ENCODE measurements around the gene APCS. TPM values are rescaled to one million over a fixed set of nuclear protein-coding genes. Genes with fewer than 3 reads are reported as not detected.

The APCS gene
- total and polyA plus RNA-seq, 2 of the 13 experiments (the other 11 are each of a cell fraction or from before 2014, with no cell fraction given), result not detected

- TF ChIP-seq PHF8 (CRISPR knock-in tag; IDR thresholded peaks at IDR 0.05) (no peak), GPN1 (CRISPR knock-in tag; IDR thresholded peaks at IDR 0.05; ENCODE audit: borderline replicate concordance) (no peak), RELA (CRISPR knock-in tag; IDR thresholded peaks at IDR 0.05) (no peak), ZNF646 (CRISPR knock-in tag; IDR thresholded peaks at IDR 0.05) (no peak)
These were observed at the start of gene APCS (continued) for GRCh38 chr1:159587461-159587951.

GRCh38 chr1:159548126-159548525 lies 39.5 kb upstream of the APCS start:
- H3K79me2 ChIP-seq (ENCODE audit: insufficient read depth, low read length), result no peaks in the 10 kb centered on the region
- no peak for DNase-seq (ENCODE audit: low spot score)
- H3K9me3 ChIP-seq (ENCODE audit: low read length), result peaks cover 28% of the 10 kb centered on the region; the same call in 1 of the 2 replicates
- BruUV-seq (replicated peaks), result no TSS peak
- H4K20me1 ChIP-seq (ENCODE audit: insufficient read depth, low read length), result no peaks in the 10 kb centered on the region
- in situ Hi-C loops (cut with HindIII; ENCODE audit: extremely low pct_ligation_motif_present, low pct_unique_long_range_greater_than_20kb), result no loop called here
- no peak overlapping the region for H3K4me2 ChIP-seq (ENCODE audit: low read depth, low read length)
- no peak overlapping the region for H2AFZ ChIP-seq (ENCODE audit: low read length)
- no peak overlapping the region for H3K9ac ChIP-seq (ENCODE audit: insufficient read depth, low read depth, low read length)
- CTCF ChIA-PET (ENCODE audit: low intra/inter-chr PET ratio, low total read pairs), result no interaction called here
- ATAC-seq, result no peak
- WGBS (ENCODE audit: low lambda C conversion rate), result 0% methylated on average over 2 of the region's 2 CpGs
- H3K36me3 ChIP-seq (replicated peaks in 1 of 2; ENCODE audit: control insufficient read depth in 1 of 2, insufficient read depth in 2 of 2, low read length in 2 of 2), result no peaks in the 10 kb centered on the region
- no peaks in the 10 kb centered on the region for H3K27me3 ChIP-seq (ENCODE audit: control insufficient read depth in 1 of 2, insufficient read depth in 2 of 2, low read length in 2 of 2)
- POLR2A ChIA-PET, result no interaction called here
- H3K4me1 ChIP-seq (ENCODE audit: insufficient read depth, low read length), result no peaks in the 10 kb centered on the region
- H3K4me3 ChIP-seq (replicated peaks in 1 of 3; ENCODE audit: insufficient read depth in 1 of 3, low read depth in 2 of 3, low read length in 3 of 3), result no peak overlapping the region
- intact Hi-C loops (cut with micrococcal nuclease; ENCODE audit: unreplicated experiment), result no loop called here
- no peak for FAIRE-seq
- H3K27ac ChIP-seq (ENCODE audit: extremely low read length, insufficient read depth, low read length), result no peak overlapping the region
- TF ChIP-seq ZBTB39 (CRISPR knock-in tag; IDR thresholded peaks at IDR 0.05) (no peak), ONECUT2 (CRISPR knock-in tag; IDR thresholded peaks at IDR 0.05) (no peak), ZNF292 (CRISPR knock-in tag; IDR thresholded peaks at IDR 0.05; ENCODE audit: borderline replicate concordance, low read depth) (no peak), TAF15 (IDR thresholded peaks at IDR 0.05; ENCODE audit: low read depth, low read length, poor library complexity, severe bottlenecking) (no peak), ATF2 (CRISPR knock-in tag; IDR thresholded peaks at IDR 0.05) (no peak)

Data from HepG2 (cell line).